NCI-H146 treated with DMSO at 0.1 percent for 48 hours (cell line): ENCODE measurements around the gene ENOX1.

ENCODE experiments used
- DNase-seq: peaks from one replicate; lab custom pipeline; 2025; ENCODE audit not compliant: unreplicated experiment; lab: John Stamatoyannopoulos, UW

Gene ENOX1

DNA sequence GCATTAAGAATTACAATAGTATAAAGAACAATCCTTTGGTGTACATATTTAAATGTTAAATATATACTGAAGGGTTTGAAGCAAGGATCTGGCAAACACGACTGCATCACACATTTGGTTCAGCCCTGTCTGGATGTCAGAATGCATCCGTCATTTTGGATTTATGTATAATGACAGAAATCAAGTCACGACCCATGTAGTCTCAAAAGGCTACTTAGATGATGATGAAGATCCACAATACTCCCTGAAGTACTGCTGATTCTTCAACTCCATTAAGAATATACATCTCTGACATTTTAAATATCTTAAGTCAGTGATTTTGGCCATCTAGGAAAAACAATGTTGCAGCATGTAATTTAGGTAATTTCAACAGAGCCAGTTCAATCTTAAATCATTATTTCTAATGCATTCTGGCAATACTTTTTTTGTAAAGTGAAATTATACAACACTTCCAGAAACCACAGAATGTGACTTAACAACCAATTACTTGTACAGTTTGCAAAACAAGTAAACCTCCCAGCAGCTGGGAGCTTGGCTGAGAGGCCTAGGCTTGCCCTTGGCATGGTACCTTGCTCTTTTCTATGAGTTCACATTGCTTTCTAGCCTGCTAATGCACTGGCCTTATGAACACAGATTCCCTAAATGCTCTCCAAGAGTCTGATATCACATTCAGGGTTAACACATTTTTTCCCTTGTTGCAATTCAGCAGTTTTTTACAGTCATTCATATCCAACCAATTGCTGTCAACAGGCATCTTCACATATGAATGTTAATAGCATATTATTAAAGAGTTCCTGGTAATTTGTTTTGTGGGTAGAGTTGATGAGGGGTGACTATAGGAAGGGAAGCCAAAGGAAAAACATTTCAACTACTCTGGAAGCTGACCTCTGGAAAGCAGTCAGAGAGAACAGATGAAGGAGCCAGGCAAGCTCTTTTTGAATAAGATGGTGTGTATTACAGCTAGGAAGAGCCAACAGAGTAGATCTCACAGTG, 175.2 kb downstream of the ENOX1 start:
- no peak for DNase-seq

DNA sequence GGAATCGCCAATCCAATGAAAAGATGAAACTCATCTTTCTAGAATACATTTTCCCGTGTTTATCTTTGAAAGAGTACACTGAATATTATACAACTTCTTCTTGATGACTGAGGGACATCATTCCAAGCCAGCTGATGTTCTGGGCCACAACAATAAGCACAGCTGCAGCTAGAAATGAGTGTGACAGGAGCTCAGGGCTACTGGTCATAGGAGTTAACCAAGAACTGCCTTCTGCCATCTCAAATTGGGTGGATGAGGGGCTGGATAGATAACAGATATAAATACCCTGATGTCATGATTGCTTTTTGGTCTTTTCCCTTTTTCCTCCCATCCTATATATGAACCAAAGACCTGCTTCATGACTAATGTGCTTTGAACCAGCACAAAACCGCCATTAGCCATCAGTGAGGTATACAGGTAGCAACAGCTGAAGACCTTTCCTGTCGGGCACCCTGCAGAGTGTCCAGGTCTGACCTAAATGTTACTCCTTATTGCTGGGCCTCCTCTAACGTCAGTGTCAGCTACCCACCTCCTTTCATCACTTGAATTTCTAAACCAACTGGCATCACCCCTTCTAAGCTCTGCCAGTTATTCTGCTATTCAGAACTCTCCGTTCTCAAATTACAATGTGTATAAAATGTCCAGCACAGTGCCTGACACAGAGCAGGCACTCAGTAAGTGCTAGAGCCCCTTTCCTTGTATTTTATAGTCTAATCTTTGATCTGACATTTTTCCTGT, 178.2 kb downstream of the ENOX1 start:
- no peak for DNase-seq

DNA sequence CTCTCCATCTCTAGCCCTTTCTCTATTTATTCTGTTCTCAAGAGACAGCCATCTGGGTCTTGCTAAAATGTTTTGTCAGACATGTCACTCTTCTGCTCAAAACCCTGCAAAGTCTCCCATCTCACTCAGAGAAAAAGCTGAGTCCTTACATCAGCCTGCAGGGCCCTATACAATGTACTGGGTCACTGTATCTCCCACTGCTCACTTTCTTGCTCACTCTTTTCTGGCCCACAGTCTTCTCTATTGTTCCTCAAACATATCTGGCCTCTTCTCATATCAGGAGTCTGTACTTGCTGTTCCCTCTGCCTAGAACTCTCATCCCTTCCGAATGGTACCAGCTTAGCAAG, 189.2 kb downstream of the ENOX1 start:
- DNase-seq: no peak

DNA sequence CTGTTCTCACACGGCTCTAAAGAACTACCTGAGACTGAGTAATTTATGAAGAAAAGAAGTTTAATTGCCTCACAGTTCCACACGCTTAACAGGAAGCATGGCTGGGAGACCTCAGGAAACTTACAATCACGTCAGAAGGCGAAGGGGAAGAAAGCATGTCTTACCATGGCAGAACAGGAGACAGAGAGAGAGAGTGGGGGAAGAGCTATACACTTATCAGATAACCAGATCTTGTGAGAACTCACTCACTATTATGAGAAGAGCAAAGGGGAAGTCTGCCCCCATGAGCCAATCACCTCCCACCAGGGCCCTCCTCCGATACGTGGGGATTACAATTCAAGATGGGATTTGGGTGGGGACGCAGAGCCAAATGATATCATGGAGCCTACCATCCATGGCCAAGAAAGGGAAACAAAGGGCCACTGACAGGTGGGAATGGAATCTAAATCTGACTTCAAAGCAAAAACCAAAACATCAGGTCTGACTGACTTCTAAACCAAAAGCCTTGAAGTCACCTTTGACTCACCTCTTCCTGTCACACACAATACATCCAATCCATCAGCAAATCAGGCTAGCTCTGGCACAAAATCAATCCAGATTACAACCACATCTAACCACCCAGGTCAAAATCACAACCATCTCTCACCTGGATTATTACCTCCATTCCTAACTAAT, 189.7 kb downstream of the ENOX1 start:
- DNase-seq: no peak

DNA sequence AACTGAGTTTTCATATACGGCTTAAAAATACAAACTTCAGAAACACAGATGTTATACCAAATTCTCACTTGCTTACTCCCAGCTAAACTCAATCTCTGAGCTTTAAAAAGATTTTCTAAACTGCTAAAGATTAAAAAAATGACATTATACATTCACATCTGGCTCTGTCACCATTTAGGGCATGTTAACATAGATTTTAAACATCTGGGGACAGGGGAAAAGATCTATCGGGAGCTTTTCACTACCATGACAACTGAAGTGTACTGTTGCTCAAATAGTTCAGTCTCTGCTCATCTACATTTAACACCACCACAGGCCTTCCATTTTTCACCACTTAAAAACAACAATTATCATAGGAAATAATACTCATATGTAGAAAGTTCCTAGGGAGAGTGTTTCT, 190.8 kb downstream of the ENOX1 start:
- DNase-seq: no peak

DNA sequence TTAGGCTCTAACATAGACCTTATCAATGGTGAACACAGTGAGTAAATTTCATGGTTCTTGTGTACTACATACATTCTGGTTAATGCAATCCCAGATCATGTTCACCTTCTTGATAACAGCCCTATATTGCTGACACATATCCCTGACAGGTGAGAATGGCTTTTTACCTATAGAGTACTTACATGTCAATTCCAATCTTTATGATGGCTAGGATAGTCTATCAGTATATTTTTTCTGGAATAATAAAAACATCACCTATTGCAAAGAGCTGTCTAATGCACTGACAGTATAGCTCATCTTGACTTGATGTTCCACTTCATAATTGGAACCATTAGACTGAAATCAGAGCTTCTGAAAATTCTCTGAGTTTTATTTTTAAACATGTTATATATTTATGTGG, 199.4 kb downstream of the ENOX1 start:
- no peak for DNase-seq

DNA sequence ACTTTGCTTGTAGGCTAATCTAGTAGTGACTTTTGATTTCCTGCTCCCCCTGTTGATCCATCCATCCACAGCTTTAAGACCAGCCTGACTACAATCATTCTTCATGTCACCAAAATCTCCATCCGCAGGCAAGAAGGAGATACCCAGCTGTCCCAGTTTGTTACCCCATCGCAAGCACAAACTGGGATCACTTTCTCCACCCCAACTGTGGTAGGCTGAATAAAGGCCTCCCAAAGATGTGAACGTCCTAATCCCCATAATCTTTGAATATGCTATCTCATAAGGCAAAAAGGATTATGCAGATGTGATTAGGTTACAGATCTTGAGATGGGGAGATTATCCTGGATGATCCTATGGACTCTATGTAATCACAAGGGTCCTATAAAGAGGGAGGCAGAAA, 202.0 kb downstream of the ENOX1 start:
- DNase-seq: no peak

DNA sequence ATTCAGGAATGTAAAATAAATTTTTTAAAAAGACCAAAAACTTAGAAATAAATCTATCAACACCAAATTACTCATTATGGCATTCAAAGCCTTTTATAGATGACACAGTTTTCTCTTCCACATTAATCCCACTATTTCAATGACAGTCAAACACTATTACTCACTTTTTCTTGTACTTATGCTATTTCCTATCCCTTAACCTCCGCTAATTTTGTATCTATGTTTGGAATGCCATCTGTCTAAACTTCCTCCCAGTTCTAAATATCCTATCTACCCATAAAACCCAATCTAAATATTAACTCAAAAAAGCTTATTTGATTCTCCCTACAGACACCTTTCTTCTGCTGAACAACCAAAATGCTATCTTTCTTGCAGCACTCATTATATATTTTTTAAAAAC, 203.5 kb downstream of the ENOX1 start:
- no peak for DNase-seq

DNA sequence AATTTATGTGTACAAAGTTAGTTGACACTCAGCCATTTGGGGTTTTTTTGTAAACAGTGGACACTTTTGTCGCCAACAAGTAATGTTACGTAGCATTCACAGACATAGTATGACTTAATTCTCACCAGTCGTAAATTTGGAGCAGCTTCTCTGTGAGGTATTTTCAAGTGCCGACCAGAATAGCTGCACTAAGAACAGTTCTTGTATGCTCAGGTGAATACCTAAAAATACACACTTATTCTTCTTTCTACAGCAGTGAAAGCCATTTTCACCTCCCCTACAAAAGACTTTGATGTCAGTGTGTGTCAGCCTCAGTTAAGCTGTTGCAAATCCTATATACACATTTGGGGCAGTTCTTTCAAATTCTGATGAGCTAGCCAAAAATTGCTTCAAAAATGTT, 206.5 kb downstream of the ENOX1 start:
- DNase-seq: no peak

DNA sequence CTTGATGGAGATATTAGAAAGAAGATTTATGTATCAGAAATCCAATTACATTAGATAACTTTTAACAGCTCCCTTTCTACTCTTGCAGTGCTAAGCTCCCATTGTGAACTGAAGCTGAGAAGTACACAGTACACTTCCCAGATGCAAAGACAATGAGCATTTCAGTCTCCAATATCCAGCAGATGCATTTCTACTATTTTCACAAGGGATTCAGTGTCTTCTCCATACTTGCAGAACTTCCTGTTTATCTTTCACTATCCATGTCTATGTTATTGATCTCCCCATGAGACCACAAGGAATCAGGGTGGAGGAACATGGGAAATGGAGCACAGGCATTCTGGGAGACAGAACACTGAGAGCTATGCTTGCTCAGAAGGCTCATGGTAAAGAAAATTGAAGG, 207.5 kb downstream of the ENOX1 start:
- DNase-seq: no peak

DNA sequence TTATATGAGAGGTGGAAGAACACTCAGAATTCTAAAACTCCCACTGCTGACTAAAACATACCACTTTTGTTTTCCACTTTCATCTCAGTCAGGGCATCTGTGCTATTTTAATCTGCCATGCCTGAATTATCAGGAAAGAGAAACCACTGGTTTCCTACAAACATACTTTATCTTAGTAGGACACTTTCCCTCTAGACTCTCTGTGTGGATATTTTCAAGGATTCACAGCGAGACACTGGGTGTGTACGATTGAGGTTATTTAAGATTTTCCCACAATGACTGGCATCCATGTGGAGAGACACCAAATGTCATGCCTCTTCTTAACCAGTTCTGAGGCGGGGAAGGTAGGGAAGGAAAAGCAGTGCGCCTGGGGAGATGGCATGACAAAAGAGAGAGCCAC, 212.2 kb downstream of the ENOX1 start:
- no peak for DNase-seq

DNA sequence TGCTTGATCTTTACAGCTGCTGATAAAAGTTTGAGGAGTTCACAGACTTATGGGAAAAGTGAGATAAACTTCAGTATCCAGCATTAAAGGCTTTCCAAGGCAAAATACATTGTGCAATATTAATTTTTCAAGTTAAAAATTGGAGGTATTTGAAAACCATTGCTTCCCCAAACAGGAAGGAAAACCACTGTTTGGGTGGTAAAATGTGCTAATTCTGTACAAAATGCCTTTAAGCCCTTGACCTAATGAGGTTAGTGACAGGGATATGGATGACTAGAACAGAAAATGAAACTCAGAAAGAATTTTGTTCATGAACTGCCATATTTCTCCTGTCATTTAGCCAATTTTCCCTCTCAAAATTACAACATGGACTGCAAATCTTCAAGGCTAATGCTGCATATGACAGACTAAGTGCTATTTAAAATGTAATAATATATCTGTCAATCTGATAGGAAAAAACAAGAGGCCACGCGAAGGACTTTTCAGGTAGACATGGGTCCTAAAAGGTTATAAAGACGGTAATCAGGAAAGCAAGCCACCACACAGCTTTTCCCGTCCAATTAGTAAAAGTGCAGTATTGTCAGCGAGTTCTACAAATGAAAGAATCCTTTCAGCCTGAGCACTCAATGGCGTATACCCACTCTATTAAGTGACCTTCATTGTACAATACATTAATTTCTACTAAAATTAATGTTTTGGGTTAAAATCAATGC, 212.8 kb downstream of the ENOX1 start:
- no peak for DNase-seq

DNA sequence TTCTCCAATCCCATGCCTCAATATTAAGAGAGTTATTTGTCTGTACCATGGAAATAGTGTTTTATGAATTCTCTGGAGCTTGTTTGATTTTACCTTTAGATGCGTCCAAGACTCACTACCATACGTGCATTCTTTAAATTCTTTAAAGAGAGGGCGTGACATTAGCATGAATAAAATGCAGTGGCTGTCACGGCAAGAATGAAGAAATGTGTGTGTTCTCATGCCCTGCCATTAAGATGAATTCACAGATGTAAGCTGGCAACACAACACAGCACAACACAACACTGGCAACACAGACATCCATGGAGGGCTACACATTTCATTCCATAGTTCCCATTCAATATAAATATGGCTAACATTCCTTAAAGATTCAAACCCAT, 213.4 kb downstream of the ENOX1 start:
- DNase-seq: no peak

DNA sequence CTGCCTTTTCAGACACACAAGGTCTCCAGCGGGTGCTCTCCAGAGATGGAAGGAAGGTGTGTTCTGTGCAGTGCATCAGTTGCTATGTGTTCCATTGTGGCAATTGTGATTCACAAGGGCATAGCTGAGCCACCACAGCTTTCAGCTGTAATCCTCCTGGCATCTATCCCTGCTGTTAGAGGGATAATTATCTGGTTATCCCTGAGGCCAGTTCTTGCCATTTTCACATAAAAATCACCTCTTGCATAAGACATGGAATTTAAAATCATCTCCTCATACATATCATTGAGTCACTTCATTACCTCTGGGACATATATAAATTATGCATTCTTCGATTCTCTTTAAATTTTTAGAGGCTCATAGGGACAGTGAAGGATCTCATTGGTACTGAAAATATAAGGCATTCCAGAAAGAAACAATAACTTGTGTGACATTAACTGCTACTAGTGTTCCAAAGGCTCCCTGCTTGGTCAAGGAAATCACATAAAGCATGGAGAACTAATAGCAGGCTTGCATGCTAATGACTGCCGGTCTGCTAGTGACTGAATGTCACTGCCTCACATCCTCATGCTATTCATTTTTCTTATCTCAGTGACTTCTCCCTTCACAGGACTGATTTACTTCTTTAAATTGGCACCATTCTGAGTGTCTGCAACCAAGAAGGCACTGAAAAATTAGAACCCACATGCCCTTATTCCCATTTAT, 214.0 kb downstream of the ENOX1 start:
- DNase-seq: no peak

DNA sequence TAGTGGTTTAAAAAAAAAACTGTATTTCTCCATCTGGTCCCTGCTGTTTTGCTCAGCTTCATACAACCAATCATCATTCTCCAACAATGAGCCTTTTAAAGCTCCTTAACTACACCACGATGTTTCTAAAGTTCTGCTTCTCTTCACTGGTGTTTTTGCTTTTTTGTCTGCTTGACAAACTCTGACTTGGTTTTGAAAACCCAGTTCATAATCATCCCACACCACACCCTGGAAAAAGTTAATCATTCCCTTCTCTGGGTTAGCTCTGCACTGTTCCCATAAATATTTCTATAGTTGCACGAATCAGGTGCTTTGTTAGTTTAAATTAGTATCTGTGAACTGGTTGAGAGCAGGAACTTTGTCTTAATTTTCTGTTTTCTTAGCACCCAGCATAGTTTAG, 217.1 kb downstream of the ENOX1 start:
- no peak for DNase-seq

DNA sequence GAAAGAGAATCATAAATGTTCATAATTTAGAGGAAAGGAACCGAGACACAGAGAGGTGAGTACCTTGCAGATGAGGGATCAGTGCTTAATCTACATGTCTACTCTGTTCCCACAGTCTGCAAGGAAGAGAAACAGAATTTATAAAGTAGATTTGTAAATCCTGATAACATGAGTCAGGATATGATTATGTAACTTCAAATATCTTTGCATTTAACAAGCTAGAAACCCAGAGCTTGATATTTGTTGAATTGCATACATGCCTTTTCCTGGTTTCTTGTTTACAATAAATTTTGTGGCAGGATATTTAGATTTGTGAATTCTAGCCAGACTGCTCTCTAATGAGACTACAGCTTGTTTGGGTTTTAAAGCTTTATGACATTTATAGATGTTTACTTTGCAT, 219.2 kb downstream of the ENOX1 start:
- no peak for DNase-seq

DNA sequence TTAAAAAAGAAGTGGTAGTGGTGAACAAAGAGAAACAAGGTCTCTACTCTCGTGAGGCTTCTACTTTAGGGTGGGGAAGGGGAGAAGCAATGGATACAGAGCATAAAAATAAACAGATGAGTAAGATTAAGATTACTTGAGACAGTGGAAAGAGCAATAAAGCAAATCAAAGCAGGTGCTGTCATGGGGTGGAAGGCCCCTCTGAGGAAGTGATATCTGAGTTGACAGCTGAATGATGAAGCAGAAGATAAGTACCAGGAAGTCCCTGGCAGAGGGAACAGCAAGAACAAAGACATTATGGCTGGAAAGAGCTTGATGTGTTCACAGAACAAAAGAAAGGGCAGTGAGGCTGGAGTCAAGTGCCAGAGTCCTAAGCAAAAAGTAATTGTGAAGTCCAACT, 221.8 kb downstream of the ENOX1 start:
- no peak for DNase-seq

DNA sequence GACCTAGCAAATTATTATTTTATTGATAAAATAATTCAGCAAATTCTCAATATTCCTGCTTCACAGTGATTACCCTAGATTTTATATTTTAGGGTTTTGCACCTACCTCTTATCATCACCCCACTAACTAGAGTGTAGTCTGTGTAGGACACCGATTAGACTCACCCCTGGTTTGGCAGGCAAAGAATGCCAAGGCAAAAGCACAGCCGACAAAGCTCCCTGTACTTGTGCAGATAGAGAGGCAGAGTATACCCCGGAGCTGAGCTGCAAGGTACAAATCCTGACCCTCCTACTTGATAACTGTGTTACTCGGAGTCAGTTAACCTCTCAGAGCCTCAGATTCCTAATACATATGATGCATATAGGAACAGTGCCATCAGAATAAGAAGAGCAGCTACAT, 225.7 kb downstream of the ENOX1 start:
- no peak for DNase-seq

DNA sequence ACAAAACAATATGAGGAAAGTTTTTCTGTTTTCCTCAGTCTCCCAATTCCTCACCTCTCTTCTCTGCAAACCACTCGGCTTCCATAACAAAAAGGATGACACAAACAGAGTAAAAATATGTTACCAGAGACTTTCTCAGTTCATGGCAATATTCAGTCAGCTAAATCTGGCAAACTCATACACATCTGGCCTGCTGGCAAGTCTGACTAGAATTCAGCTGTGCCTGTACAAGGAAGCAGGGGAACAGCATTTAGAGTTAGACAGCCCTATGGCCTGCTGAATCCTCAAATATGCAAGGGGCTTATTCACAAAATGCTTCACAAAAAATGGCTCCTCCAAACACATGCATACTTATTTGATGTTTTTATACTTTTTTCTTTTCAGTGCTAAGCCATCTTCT, 227.8 kb downstream of the ENOX1 start:
- no peak for DNase-seq

DNA sequence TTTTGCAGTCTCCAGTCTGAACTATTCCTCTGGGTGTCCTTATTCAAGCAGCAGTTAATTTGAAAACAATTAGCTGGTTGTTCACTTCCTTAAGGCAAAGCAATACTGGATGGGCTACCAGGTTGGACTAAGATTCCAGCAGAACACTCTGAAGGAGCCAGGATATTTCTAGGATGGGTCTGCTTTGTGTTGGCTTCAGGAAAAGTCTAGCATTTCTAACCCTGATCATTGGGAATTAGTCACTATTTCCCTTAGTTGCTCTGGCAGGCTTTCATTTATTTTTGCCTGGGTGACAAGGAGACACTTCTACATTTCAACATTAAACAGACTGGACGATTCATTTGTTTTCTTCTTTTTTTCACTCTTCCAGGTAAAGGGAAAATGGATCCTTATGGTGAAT, 228.4 kb downstream of the ENOX1 start:
- no peak for DNase-seq

DNA sequence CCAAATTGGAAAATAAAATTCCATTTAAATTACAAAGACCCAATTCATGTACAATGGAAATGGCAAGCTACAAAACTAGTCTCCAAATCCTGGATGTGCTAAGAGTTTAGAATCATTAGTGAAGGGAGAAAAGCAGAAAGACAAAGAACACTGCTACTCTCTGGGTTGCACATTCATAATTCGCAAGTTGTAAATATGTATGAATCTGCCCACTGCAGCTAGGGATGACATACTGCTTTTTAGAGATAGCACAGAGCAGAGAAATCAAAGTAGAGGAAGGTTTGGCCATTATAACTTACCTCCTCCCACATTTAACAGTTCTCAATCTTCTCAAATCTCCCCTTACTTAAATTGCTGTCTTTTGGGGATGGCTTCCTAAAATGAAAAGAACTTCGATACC, 231.1 kb downstream of the ENOX1 start:
- no peak for DNase-seq
